Panc1 (cell line): ENCODE results near the gene RGS17. TPM values are rescaled to one million over a fixed set of nuclear protein-coding genes. Genes with fewer than 3 reads are reported as not detected.

Experiments
- ATAC-seq: fragments of 200-7000 bp; cut with Tn5 transposase; 2 replicates; pipeline ENCODE4 v1.9.1; 2020; ENCODE audit warnings: mild to moderate bottlenecking, moderate library complexity
- BruUV-seq: library from RNA; stranded (reverse); fragments of 400-500 nt; replicated peaks from 2 replicates; lab custom pipeline; 2021; lab: Mats Ljungman, UMichigan
- CTCF ChIA-PET: fragments of 300-600 bp; sonication (Branson Sonifier 250); formaldehyde crosslinking; loops from one replicate; lab custom pipeline; 2022; ENCODE audit warnings: antibody characterized with exemption; lab: Charles Lee
- POLR2A ChIA-PET: fragments of 300-600 bp; sonication (Branson Sonifier 250); formaldehyde crosslinking; loops from one replicate; lab custom pipeline; 2022; ENCODE audit warnings: antibody characterized with exemption; lab: Charles Lee
- DNase-seq: peaks from one replicate; pipeline ENCODE4 v3.0.0-alpha.2; 2010; ENCODE audit warnings: low read depth, low spot score
- H3K27ac ChIP-seq: 2 replicates; pipeline ENCODE4 v1.5.1; 2011; ENCODE audit warnings: mild to moderate bottlenecking, low read length, inconsistent platforms
- H3K27me3 ChIP-seq: fragments of 200-500 bp; sonication (Bioruptor generic); 2 replicates; pipeline ENCODE4 v1.6.0; 2014; ENCODE audit warnings: low read length, inconsistent platforms; ENCODE audit not compliant: control insufficient read depth, insufficient read depth
- H3K36me3 ChIP-seq: fragments of 200-500 bp; sonication (Bioruptor generic); 2 replicates; pipeline ENCODE4 v1.5.1; 2014; ENCODE audit warnings: inconsistent platforms, mild to moderate bottlenecking, low read length, moderate library complexity; ENCODE audit not compliant: control insufficient read depth, insufficient read depth
- H3K4me1 ChIP-seq: 2 replicates; pipeline ENCODE4 v1.5.1; 2011; ENCODE audit warnings: inconsistent platforms, mild to moderate bottlenecking, low read length, moderate library complexity; ENCODE audit not compliant: control insufficient read depth, insufficient read depth
- H3K4me3 ChIP-seq, 2 experiments: 2 replicates each; pipeline ENCODE4 v1.5.1; 2011 to 2012; ENCODE audit warnings: low read depth in 2 of 2, low read length in 2 of 2, mild to moderate bottlenecking in 2 of 2, inconsistent platforms in 1 of 2, moderate library complexity in 1 of 2
- H3K9me3 ChIP-seq: fragments of 200-500 bp; sonication (Bioruptor generic); 2 replicates; pipeline ENCODE4 v1.5.1; 2014; ENCODE audit warnings: low read depth, mild to moderate bottlenecking, inconsistent platforms, low read length, moderate library complexity; ENCODE audit not compliant: control insufficient read depth, insufficient read depth
- POLR2AphosphoS5 ChIP-seq: IDR thresholded peaks from 2 replicates; pipeline ENCODE4 v1.6.1; 2012; ENCODE audit warnings: mild to moderate bottlenecking, low read depth, low read length, moderate library complexity
- SIN3A ChIP-seq: IDR thresholded peaks from 2 replicates; pipeline ENCODE4 v1.6.1; 2012; ENCODE audit warnings: low read depth, mild to moderate bottlenecking, low read length, moderate library complexity, borderline replicate concordance; ENCODE audit not compliant: insufficient read depth
- TCF7L2 ChIP-seq: IDR thresholded peaks from 2 replicates; pipeline ENCODE4 v1.6.1; 2011; ENCODE audit warnings: mild to moderate bottlenecking, low read depth, low read length, inconsistent platforms
- in situ Hi-C: cut with HindIII; loops from 2 replicates; pipeline ENCODE4 v1.10.0; 2016; ENCODE audit warnings: low sequenced_read_pairs, low pct_unique_long_range_greater_than_20kb
- intact Hi-C: fragments of 100-400 bp; cut with micrococcal nuclease; formaldehyde crosslinking; loops from one replicate; pipeline ENCODE4 v1.10.0; 2022; ENCODE audit not compliant: unreplicated experiment
- total RNA-seq: library from RNA; stranded (reverse); gene quantifications from one replicate; pipeline ENCODE4 v1.2.1, GENCODE V29; 2021; ENCODE audit not compliant: unreplicated experiment
- TF ChIP-seq, protein P1 (sequence below), 2 experiments: IDR thresholded peaks; 2 replicates each; pipeline ENCODE4 v1.6.1; 2011 to 2012; ENCODE audit warnings: low read depth in 2 of 2, control low read depth in 1 of 2, low read length in 1 of 2, mild to moderate bottlenecking in 1 of 2, moderate library complexity in 1 of 2; ENCODE audit not compliant: insufficient read depth in 1 of 2
- TF ChIP-seq, protein P2 (sequence below): fragments of 450-650 bp; IDR thresholded peaks from 2 replicates; pipeline ENCODE4 v1.5.1; 2017; ENCODE audit warnings: mild to moderate bottlenecking

RGS17 gene
- total RNA-seq, 1 experiment from 2014 or later: 8.7 TPM

DNA sequence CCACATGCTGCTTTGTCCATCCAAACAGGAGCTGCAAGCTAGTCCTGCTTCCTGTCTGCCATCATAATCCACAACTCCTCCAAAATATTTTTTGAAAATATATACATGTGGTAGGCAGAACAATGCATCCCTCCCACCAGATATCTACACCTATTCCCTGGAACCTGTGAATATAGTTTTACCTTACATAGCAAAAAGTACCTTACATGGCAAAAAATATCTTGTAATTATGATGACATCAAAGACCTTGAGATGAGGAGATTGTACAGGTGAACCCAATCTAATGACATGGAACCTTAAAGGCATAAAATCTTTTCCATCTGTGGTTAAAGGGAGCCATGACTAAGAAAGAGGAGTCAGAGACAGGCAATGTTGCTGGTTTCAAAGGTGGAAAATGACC, 15.3 kb upstream of the RGS17 start:
- TF ChIP-seq, protein P1, sequence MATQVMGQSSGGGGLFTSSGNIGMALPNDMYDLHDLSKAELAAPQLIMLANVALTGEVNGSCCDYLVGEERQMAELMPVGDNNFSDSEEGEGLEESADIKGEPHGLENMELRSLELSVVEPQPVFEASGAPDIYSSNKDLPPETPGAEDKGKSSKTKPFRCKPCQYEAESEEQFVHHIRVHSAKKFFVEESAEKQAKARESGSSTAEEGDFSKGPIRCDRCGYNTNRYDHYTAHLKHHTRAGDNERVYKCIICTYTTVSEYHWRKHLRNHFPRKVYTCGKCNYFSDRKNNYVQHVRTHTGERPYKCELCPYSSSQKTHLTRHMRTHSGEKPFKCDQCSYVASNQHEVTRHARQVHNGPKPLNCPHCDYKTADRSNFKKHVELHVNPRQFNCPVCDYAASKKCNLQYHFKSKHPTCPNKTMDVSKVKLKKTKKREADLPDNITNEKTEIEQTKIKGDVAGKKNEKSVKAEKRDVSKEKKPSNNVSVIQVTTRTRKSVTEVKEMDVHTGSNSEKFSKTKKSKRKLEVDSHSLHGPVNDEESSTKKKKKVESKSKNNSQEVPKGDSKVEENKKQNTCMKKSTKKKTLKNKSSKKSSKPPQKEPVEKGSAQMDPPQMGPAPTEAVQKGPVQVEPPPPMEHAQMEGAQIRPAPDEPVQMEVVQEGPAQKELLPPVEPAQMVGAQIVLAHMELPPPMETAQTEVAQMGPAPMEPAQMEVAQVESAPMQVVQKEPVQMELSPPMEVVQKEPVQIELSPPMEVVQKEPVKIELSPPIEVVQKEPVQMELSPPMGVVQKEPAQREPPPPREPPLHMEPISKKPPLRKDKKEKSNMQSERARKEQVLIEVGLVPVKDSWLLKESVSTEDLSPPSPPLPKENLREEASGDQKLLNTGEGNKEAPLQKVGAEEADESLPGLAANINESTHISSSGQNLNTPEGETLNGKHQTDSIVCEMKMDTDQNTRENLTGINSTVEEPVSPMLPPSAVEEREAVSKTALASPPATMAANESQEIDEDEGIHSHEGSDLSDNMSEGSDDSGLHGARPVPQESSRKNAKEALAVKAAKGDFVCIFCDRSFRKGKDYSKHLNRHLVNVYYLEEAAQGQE (IDR thresholded peaks at IDR 0.05; ENCODE audit: insufficient read depth in 1 of 2, low read depth in 2 of 2, low read length in 1 of 2): no peak
- TF ChIP-seq POLR2AphosphoS5: no peak
- no peak for TF ChIP-seq SIN3A
- TF ChIP-seq, protein P2, sequence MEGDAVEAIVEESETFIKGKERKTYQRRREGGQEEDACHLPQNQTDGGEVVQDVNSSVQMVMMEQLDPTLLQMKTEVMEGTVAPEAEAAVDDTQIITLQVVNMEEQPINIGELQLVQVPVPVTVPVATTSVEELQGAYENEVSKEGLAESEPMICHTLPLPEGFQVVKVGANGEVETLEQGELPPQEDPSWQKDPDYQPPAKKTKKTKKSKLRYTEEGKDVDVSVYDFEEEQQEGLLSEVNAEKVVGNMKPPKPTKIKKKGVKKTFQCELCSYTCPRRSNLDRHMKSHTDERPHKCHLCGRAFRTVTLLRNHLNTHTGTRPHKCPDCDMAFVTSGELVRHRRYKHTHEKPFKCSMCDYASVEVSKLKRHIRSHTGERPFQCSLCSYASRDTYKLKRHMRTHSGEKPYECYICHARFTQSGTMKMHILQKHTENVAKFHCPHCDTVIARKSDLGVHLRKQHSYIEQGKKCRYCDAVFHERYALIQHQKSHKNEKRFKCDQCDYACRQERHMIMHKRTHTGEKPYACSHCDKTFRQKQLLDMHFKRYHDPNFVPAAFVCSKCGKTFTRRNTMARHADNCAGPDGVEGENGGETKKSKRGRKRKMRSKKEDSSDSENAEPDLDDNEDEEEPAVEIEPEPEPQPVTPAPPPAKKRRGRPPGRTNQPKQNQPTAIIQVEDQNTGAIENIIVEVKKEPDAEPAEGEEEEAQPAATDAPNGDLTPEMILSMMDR: no peak
- TF ChIP-seq TCF7L2: no peak
- BruUV-seq: no TSS peak
- CTCF ChIA-PET: no interaction called here
- intact Hi-C loops: no loop called here
- H3K9me3 ChIP-seq: no peaks in the 10 kb centered on the region
- in situ Hi-C loops: no loop called here
- no peak overlapping the region for H3K4me3 ChIP-seq
- H3K36me3 ChIP-seq: no peaks in the 10 kb centered on the region
- POLR2A ChIA-PET: no interaction called here
- no peaks in the 10 kb centered on the region for H3K27me3 ChIP-seq
- ATAC-seq (no peak), DNase-seq (no peak)
- H3K27ac ChIP-seq: no peak overlapping the region
- H3K4me1 ChIP-seq: peaks cover 3% of the 10 kb centered on the region

DNA sequence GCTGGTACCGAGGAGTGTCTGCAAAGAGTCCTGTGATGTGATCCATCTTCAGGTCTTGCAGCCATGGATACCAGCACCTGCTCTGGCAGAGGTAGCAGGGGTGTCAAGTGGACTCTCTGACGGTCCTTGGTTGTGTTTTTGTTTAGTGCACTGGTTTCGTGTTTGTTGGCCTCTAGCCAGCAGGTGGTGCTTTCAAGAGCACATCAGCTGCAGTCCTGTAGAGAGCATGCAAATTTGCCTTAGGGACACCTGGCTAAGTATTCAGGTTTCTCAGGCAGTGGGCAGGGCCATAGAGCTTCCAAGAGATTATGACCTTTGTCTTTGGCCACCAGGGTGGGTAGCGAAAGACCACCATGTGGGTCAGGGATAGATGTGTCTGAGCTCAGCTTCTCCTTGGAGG, 14.5 kb upstream of the RGS17 start:
- CTCF ChIA-PET: no interaction called here
- Histone ChIP-seq H3K9me3 (no peaks in the 10 kb centered on the region), H3K27ac (no peak overlapping the region), H3K36me3 (no peaks in the 10 kb centered on the region), H3K27me3 (no peaks in the 10 kb centered on the region), H3K4me3 (no peak overlapping the region), H3K4me1 (no peaks in the 10 kb centered on the region)
- BruUV-seq: no TSS peak
- ATAC-seq (no peak), DNase-seq (no peak)
- POLR2A ChIA-PET: no interaction called here
- in situ Hi-C loops: no loop called here
- intact Hi-C loops: no loop called here
- TF ChIP-seq POLR2AphosphoS5 (no peak), TCF7L2 (no peak), SIN3A (no peak)
- TF ChIP-seq, protein P2: no peak
- TF ChIP-seq, protein P1 (IDR thresholded peaks at IDR 0.05; ENCODE audit: insufficient read depth in 1 of 2, low read depth in 2 of 2, low read length in 1 of 2): no peak
